Lower leg skin (tissue), 3 donors: ENCODE measurements around the gene PILRA.

Experiments used
- POLR2A ChIP-seq, 2 donors: fragments of 450-650 bp; IDR thresholded peaks; one replicate each; pipeline ENCODE4 v1.6.1; 2016 to 2017; ENCODE audit warnings: antibody characterized with exemption in 2 of 2, mild to moderate bottlenecking in 1 of 2, moderate library complexity in 1 of 2
- TF ChIP-seq, protein P1 (sequence below), 3 donors: fragments of 450-650 bp; IDR thresholded peaks; one replicate each; pipeline ENCODE4 v1.5.1; 2016; ENCODE audit warnings: antibody characterized with exemption in 3 of 3, mild to moderate bottlenecking in 3 of 3, moderate library complexity in 2 of 3

DNA sequence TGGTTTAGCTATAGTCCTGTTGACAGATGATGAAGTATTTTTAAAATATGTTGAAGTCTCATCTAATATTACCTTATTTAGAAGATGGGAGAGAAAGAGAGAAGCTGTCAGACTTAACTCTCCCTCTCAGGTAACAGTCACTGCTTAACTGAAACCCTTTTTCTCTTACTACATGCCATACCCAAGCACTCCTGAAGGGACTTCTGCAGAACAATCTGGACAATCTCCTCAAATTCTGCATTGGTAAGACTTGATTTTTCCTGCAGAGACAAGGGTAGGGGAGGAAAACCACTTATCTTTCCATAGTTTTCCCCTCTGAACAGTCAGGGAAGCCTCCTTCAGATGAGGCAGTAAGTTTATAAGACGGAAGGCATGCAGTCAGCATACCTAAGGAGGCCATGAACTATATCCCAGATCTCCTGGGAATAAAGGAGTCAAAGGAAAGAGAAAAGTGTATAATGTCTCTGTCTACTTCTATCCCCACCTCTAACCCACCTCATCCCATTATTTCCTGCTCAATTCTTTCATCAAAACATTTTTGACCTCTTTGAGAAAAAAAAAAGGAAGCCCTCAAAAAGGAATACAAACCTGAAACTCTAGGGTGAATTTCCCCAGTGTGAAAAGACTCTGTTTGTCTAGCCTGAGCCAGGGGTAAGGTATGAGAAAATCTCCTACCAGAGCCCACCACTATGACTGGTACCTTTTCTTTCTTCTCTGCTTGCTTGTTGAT, 45.8 kb downstream of the PILRA start:
- TF ChIP-seq, protein P1, sequence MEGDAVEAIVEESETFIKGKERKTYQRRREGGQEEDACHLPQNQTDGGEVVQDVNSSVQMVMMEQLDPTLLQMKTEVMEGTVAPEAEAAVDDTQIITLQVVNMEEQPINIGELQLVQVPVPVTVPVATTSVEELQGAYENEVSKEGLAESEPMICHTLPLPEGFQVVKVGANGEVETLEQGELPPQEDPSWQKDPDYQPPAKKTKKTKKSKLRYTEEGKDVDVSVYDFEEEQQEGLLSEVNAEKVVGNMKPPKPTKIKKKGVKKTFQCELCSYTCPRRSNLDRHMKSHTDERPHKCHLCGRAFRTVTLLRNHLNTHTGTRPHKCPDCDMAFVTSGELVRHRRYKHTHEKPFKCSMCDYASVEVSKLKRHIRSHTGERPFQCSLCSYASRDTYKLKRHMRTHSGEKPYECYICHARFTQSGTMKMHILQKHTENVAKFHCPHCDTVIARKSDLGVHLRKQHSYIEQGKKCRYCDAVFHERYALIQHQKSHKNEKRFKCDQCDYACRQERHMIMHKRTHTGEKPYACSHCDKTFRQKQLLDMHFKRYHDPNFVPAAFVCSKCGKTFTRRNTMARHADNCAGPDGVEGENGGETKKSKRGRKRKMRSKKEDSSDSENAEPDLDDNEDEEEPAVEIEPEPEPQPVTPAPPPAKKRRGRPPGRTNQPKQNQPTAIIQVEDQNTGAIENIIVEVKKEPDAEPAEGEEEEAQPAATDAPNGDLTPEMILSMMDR (IDR thresholded peaks at IDR 0.05), result no peak
- no peak for TF ChIP-seq POLR2A (IDR thresholded peaks at IDR 0.05)
